AG20443 (cell line): ENCODE data around the gene B4GALNT1.
A peak's percentile ranks its signal among the peaks of the same experiment; 100 is the strongest.

Experiments used
- DNase-seq: peaks from one replicate; pipeline ENCODE4 v3.0.0; 2012; ENCODE audit warnings: low spot score, mixed read lengths

Gene B4GALNT1

DNA sequence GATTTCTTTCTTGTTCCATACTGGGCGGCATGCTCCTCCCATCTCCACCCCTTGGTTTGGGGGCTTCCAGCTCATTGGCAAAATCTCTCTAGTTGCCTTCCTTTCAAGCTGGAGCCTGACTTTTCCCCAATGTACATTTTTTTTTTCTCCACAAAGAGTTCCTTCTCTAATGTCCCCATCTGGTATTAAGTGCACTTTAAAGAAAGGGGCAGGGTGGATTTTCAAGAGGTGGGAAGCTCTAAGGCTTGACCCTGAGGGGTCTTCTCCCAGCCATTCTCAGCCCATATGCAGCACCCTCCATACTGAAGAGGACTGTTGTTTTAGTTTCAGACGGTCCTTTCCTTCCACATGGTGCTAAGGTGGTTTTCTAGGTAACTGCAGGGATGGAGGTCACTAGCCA is 47.8 kb downstream of the B4GALNT1 start:
- no peak for DNase-seq

DNA sequence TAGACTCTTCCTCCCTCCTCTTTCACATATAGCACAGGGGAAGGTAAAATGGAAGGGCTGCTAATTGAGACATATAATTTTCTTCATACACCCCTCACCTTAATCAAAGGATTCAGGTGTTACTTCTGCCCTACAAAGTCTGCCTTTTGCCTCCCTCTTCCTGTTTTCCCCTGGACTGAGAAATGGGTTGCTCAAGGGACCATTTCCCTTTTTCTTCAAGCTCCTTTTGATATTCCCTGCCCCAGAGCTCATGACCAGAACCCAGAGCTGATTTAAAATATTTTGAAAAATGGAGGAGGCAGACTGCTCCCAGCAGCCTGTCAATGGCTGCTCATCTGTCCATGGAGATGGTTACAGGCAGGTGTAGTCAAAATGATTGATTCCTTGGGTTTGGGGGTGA is 48.3 kb downstream of the B4GALNT1 start:
- DNase-seq: no peak

DNA sequence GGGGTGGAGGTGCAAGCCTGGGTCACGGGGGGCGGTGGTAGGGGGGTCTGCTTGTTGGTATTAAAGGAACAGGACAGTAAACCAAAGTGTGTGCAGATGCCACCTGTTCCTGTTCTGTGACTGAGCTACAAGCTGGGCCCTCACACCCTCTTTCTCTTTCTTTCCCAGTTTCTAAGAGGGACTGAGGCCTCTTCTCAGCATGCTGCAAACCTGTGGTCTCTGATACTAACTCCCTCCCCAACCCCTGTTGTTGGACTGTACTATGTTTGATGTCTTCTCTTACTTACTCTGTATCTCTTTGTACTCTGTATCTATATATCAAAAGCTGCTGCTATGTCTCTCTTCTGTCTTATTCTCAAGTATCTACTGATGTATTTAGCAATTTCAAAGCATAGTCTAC is 49.0 kb downstream of the B4GALNT1 start:
- no peak for DNase-seq

DNA sequence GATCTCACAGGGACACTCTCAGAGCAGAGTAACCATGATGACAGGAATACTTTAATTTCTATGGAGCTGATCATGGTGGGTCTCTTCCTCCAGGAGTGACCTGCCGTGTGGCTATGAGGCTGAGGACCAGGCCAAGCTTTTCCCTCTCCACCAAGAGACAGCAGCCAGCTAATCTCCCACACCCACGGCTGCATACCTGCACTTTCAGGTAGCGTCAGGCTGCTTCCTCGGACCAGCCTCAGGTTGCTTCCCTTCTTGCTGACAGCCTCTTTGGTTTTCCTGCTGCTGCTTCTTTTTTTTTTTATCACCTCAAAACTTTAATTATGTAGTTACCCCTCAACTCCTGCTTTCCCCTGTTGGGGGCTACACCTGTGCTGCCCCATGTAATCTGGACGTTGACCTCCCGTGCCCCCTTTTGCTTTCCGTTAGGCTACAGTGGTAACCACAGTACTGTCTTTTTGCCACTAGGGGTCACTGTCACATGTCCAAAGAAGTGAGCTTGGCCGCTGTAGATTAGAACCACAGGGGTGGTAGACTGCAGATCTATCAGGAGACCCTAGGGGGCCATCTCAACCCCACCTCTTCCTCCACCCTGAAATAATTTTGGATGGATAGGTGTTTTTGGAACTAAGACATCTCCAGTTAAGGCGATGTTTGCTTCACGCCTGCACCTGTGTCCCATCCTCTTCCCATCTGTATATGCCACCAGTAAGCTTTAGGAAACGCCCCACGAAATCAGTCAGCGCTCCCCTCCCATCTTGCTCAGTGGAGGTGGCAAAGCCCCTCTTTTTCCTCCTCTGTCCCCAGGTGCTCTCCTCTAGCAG is 49.8 kb downstream of the B4GALNT1 start:
- peak; percentile 91 for DNase-seq

DNA sequence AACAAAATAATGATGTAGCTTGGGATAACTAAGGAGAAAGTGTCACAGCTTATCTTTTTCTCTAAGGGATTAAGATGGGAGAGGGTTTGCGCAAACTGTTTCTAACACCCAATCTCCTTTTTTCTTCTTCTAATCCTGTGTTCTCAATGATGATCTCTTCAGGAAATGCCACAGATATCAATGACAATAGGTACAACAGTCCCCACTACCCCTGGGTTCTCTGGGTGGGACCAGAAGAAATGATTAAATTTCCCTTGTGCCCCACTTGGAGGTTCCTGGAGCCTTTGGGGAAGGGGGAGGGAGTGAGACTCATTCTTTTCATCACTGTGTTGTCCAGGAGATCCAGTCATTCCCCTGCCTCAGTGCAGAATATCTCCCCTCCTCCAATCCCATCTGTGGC is 50.6 kb downstream of the B4GALNT1 start:
- DNase-seq: no peak

DNA sequence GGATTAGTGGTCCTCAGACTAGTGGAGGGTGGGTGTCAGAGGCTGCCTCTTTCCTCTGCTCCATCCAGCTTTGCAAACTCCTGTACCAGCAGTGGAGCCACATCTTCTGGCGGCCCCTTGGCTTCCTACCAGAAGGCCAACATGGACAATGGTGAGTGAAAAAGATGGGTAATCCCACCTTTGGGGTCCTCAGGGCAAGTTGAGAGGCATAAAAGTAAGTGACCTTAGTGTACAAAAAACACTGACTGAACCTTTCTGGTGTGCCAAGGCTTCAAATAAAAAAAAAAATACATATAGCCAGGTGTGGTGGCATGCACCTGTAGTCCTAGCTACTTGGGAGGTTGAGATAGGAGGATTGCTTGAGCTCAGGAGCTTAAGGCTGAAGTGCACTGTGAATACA is 51.2 kb downstream of the B4GALNT1 start:
- no peak for DNase-seq

DNA sequence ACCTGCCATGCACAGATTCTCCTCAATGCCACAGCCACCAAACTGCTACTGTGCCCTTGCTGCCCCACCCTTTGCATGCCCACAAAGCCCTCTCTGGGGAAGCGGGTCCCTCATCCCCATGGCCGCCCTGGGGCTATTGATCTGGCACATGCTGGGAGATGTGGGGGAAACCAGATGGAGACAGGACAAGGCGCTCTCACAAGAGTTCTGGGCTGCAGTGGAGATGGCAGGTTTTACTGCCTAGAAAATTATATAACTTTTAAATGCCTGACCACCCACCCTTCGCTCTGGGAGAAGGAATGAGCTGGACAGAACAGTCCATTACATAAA is 52.6 kb downstream of the B4GALNT1 start:
- DNase-seq: no peak

DNA sequence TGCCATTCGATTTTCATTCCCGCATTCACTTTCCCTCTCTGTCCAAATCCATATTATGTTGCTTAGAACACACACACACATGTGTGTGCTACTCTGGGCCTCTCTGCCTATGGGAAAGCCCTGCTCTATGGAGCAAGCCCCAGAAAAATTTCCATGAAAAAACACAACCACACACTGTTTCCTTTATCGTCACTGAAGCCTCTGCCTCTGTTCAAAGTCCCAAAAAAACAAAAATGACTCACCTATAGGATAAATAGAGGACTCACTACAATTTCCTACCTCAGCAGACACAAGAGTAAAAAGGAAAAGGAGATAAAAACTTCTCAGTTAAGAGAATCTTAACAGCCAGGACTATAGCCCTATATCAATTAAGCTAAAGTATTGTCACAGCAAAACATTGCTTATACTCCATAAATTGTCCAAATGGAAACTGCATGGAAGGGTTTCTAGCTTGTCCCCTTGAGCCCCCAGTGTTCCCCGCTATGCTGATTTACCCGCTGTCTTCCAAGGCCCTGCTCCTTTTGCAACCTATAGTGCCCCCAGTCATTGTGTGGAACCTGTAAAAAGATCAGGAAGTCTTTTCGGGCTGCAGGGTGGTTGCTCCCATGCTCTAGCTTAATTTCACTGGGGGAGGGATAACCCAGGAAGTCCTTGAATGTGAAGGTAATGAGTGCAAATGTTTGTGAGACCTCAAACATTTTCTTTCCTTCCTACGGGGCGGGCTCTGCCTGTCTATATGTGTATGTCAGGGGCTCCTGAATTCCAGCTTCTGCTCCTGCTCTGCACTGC is 53.1 kb downstream of the B4GALNT1 start:
- DNase-seq: no peak

DNA sequence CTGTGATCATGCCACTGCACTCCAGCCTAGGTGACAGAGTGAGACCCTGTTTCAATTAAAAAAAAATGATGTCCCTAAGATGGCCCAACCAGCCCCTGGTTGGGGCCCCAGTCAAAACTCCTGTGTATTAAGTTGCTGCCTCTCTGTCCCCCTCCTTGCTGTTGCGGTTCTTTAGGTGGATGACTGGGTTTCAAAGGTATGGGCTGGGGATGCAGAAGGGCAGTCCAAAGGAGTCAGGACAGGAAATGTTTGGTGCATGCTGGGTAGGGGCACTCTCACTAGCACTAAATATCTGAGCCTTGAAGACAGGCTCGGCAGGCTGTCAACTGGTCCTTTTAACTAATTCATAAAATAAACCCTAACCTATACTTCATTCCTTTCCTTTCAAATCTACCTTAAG is 54.0 kb downstream of the B4GALNT1 start:
- DNase-seq: no peak

DNA sequence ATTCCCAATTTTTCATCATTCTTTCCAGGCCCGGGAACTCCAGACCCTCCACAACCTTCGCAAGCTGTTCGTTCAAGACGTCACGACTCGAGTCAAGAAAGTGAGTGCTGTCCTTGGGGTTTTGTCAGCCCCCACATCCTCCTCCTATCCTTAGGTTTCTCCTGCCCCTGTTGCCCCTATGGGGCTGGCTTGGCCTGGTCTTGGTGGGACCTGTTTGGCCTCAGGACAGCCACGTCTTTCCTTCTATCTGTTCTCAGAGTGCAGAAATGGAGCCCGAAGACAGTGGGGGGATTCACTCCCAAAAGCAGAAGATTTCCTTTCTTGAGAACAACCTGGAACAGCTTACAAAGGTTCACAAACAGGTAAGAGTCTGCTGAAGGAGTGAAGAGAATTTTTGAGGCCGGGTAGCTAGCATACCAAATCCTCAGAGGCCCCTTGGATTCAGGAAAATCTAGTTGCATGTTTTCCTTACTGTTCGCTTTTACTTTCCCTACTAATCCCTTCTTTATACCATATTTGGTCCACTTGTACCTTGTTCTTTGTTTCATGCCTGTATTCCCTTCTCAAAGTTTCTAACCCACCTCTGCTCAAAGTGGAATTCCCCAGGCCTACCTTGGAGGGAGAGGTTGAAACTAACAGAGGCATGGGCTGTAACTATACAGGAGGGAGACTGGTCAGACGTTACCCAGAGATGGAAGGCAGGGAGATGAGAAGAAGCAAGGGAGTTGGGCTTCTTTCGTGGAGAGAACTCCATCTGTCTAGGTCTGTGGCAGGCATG is 54.8 kb downstream of the B4GALNT1 start:
- DNase-seq: no peak

DNA sequence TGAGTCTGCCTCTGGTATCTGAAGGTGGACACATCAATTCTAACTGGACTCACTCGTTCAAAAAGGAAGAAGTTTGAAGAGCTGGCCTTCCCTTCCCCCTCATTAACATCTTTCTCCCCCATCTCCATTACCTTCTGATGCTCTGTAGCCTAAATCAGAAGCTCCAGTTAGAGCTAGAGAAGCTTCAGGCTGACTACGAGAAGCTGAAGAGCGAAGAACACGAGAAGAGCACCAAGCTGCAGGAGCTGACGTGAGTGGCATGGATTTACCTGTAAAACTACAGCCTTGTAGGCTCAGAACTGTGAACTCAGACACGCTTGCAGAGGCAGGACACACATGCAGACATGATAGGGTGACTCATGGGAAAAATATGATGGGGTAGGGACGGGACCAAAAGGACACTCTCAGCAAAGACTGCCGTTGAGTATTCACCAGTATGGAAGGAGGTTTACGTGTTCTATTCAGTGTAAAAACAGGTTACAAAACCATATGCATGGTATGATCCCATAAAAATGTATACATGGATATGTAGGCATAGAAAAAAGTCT is 56.3 kb downstream of the B4GALNT1 start:
- no peak for DNase-seq
